B cell (primary cell): ENCODE results near the gene PCDHB15.

ENCODE experiments used
- CTCF ChIP-seq: fragments of 200-600 bp; IDR thresholded peaks from one replicate; pipeline ENCODE4 v1.8.0; 2022; ENCODE audit warnings: antibody characterized with exemption, mild to moderate bottlenecking
- EZH2 ChIP-seq: IDR thresholded peaks from 2 replicates; pipeline ENCODE4 v1.6.1; 2012; ENCODE audit warnings: borderline replicate concordance, low read depth, mild to moderate bottlenecking, moderate library complexity, low read length; ENCODE audit not compliant: insufficient read depth, poor library complexity, severe bottlenecking

DNA sequence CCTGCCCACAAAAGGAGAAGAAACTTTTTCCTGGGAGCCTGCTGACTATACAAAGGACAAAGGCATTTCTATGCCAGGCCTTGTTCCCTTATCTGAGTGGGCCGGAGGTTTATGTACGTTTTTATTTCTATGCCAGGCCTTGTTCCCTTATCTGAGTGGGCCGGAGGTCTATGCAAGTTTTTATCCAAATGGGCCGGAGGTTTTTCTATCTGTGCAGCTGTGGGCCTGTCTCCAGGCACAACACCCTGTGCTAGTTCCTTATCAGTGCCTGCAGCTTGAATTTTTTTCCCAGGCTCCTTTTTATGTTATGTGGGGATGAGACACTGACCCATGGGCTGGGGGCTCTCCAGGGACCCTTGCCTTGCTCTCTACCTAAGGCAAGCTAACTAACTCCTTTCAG is 53.2 kb downstream of the PCDHB15 start:
- TF ChIP-seq CTCF (no peak), EZH2 (no peak)
